Endothelial cell (in vitro differentiated cells): ENCODE measurements around the gene RAB40AL. TPM values are rescaled to one million over a fixed set of nuclear protein-coding genes. Genes with fewer than 3 reads are reported as not detected.

Experiments
- DNase-seq: peaks from one replicate; pipeline ENCODE4 v3.0.0; 2021; ENCODE audit warnings: low spot score
- H3K27ac Mint-ChIP-seq: one replicate; pipeline ENCODE4 v1.8.0; 2021; ENCODE audit warnings: mixed read lengths, inconsistent platforms; ENCODE audit not compliant: unreplicated experiment
- H3K27me3 Mint-ChIP-seq: one replicate; pipeline ENCODE4 v1.8.0; 2021; ENCODE audit warnings: mild to moderate bottlenecking, moderate library complexity, mixed read lengths, inconsistent platforms; ENCODE audit not compliant: unreplicated experiment
- H3K36me3 Mint-ChIP-seq: one replicate; pipeline ENCODE4 v1.8.0; 2021; ENCODE audit warnings: mild to moderate bottlenecking, low read depth, mixed read lengths, inconsistent platforms; ENCODE audit not compliant: unreplicated experiment
- H3K4me1 Mint-ChIP-seq: one replicate; pipeline ENCODE4 v1.8.0; 2021; ENCODE audit warnings: mild to moderate bottlenecking, mixed read lengths, inconsistent platforms; ENCODE audit not compliant: unreplicated experiment
- H3K4me3 Mint-ChIP-seq: one replicate; pipeline ENCODE4 v1.8.0; 2021; ENCODE audit warnings: mild to moderate bottlenecking, mixed read lengths, inconsistent platforms; ENCODE audit not compliant: unreplicated experiment
- H3K9me3 Mint-ChIP-seq: one replicate; pipeline ENCODE4 v1.8.0; 2021; ENCODE audit warnings: mixed read lengths, inconsistent platforms; ENCODE audit not compliant: unreplicated experiment
- total RNA-seq: library from RNA; stranded (reverse); fragmentation: NEBNext Ultra II Directional; extraction: Animal tissue kit (Norgen Biotek cat#: 25700); gene quantifications from one replicate; pipeline ENCODE4 v1.2.1, GENCODE V29; 2021; ENCODE audit not compliant: unreplicated experiment
- TF ChIP-seq, protein P1 (sequence below): fragments of 200-600 bp; sonication (generic); IDR thresholded peaks from one replicate; pipeline ENCODE4 v1.5.0; 2021; ENCODE audit warnings: antibody characterized with exemption; ENCODE audit not compliant: unreplicated experiment

The RAB40AL gene
- total RNA-seq, 1 donor from 2014 or later: 0.62 TPM

GRCh38 chrX:102983205-102983604, 46.1 kb downstream of the RAB40AL start:
- no peaks in the 10 kb centered on the region for H3K9me3 Mint-ChIP-seq
- peaks cover 7% of the 10 kb centered on the region for H3K27me3 Mint-ChIP-seq
- H3K36me3 Mint-ChIP-seq: no peaks in the 10 kb centered on the region
- TF ChIP-seq, protein P1, sequence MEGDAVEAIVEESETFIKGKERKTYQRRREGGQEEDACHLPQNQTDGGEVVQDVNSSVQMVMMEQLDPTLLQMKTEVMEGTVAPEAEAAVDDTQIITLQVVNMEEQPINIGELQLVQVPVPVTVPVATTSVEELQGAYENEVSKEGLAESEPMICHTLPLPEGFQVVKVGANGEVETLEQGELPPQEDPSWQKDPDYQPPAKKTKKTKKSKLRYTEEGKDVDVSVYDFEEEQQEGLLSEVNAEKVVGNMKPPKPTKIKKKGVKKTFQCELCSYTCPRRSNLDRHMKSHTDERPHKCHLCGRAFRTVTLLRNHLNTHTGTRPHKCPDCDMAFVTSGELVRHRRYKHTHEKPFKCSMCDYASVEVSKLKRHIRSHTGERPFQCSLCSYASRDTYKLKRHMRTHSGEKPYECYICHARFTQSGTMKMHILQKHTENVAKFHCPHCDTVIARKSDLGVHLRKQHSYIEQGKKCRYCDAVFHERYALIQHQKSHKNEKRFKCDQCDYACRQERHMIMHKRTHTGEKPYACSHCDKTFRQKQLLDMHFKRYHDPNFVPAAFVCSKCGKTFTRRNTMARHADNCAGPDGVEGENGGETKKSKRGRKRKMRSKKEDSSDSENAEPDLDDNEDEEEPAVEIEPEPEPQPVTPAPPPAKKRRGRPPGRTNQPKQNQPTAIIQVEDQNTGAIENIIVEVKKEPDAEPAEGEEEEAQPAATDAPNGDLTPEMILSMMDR: no peak
- DNase-seq: no peak
- peaks cover 6% of the 10 kb centered on the region for H3K4me1 Mint-ChIP-seq
- no peak overlapping the region for H3K27ac Mint-ChIP-seq
- H3K4me3 Mint-ChIP-seq: no peak overlapping the region

GRCh38 chrX:102985192-102985591, 48.1 kb downstream of the RAB40AL start:
- no peak overlapping the region for H3K27ac Mint-ChIP-seq
- DNase-seq: no peak
- peaks cover 2% of the 10 kb centered on the region for H3K27me3 Mint-ChIP-seq
- H3K4me3 Mint-ChIP-seq: no peak overlapping the region
- peaks cover 6% of the 10 kb centered on the region for H3K4me1 Mint-ChIP-seq
- no peaks in the 10 kb centered on the region for H3K36me3 Mint-ChIP-seq
- no peaks in the 10 kb centered on the region for H3K9me3 Mint-ChIP-seq
- TF ChIP-seq, protein P1: no peak

Other genes with a start within 250 kb of the RAB40AL start
- gene GPRASP2, start 224.8 kb upstream of the RAB40AL start, total RNA-seq: 17.3 TPM
- gene GPRASP3, start 216.5 kb upstream of the RAB40AL start, total RNA-seq: 10.5 TPM
- gene BEX1, start 126.9 kb downstream of the RAB40AL start, total RNA-seq: 60.3 TPM
- 1.3 TPM for gene NXF3, start 155.9 kb downstream of the RAB40AL start, total RNA-seq